HL-60/S4 (cell line): ENCODE data around the gene IKZF1.

ENCODE experiments used
- in situ Hi-C: fragments of 300-500 bp; cut with MboI; formaldehyde crosslinking; loops from 2 replicates; pipeline ENCODE4 v1.14.3; 2022; ENCODE audit warnings: low sequenced_read_pairs

Gene IKZF1

DNA sequence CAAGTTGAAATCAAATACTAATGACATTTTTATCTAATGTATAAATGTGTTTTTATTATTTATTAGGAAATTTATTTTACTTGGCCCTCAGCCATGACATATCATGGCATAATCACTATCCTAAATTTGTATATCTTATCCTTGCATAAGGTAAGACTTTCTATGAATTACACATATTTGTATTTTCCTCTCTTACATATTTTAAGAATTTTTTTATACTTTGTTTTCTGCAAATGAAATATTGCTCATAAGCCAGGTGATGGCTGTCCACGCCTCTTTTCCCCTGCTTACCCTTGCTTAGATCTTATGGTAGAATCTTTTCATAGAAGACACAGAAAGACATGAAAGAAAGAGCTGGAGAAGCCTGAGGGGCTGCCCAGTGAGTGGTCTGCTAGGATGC, 48.2 kb downstream of the IKZF1 start:
- in situ Hi-C loops: no loop called here

GRCh38 chr7:50353201-50353600, 48.7 kb downstream of the IKZF1 start:
- in situ Hi-C loops: no loop called here

DNA sequence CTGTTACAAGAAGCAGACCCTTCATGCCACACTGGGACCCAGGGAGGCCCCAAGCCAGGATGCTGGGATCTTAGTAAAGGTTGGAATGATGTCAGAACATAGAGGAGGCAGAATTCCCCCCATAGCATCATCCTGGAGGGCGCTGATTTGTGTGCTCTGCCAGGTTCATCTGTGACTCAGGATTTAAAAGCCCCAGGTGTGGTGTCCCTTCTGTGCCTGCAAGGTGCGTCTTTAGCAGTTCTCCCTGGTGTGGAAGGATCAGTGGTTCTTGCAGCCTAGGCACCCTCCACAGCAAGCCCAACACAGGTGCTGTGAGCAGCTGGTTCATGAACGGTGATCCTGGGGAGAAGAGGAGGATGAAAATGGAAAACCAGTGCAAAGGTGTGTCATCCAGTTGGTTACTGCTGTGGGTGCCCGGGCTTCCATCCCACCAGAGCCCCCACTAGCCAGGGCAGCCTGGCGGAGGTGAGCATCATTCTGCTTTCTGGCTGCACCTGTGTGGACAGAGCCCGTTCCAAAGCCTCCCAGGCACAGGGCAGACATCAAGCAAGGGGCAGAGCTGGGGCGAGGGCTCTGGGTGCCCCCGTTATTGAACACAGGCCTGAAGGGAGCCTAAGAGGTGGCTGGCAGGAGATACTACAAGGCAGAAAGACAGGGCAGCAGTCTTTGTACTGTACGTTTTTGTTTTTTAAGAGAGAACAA, 49.5 kb downstream of the IKZF1 start:
- in situ Hi-C loops: no loop called here

DNA sequence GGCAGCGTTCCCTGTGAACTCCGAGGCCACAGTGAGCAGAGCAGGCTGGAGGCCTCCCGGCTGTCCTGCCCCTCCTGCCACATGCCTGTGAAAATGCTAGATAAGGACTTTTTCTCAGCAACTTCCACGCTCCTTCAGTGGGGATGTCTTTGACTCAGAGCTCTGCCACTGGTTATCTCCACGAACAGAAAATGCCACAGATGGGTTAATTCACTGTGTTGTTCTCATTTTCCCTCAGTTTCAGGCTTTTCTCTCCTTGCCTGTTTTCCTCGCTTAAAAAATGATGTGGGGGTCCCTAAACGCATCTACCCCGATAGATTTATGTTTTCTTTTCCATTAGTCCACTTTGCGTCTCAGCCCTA, 51.3 kb downstream of the IKZF1 start:
- in situ Hi-C loops: loop anchor here (5.0 kb wide), 1 partner anchor 128 kb away; no protein-coding TSS in a partner anchor

GRCh38 chr7:50356212-50356944, 51.9 kb downstream of the IKZF1 start:
- in situ Hi-C loops: loop anchor here (5.0 kb wide), 1 partner anchor 129 kb away; no protein-coding TSS in a partner anchor

DNA sequence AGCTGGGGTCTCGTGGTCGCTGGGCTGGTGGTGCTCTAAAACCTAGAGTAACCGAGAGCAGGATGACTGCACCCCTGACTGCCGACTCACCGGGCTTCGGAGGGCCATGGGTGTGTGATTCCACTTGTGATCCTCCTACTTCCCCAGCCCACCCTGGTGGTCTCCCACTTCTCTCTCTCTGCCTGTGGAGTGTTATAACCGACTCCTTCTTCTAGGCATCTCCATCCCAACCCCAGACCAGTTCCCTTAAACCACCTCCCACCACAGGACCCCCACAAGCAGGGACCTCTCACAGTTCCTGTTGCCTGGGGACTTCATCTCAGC, 52.4 kb downstream of the IKZF1 start:
- in situ Hi-C loops: loop anchor here (5.0 kb wide), 1 partner anchor 130 kb away; no protein-coding TSS in a partner anchor

DNA sequence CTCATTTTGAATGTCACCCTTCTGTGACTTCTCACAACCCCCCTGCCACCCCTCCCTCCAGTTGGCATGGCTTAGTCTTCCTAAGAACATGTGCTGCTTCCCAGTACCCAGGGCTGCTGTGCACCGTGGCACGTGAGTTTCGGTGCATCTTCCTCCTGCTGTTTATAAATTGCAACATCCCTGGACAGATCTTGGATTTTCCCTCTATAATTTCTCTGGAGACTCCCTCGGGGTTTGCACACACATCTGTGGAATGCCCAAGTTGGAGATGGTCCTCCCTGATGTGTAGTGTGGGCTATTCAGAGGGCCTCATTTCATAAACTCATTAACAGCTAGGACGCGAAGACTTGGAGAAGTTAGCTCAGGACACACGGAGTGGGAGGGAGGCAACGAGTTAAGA, 52.9 kb downstream of the IKZF1 start:
- in situ Hi-C loops: loop anchor here (5.0 kb wide), 1 partner anchor 130 kb away; no protein-coding TSS in a partner anchor

DNA sequence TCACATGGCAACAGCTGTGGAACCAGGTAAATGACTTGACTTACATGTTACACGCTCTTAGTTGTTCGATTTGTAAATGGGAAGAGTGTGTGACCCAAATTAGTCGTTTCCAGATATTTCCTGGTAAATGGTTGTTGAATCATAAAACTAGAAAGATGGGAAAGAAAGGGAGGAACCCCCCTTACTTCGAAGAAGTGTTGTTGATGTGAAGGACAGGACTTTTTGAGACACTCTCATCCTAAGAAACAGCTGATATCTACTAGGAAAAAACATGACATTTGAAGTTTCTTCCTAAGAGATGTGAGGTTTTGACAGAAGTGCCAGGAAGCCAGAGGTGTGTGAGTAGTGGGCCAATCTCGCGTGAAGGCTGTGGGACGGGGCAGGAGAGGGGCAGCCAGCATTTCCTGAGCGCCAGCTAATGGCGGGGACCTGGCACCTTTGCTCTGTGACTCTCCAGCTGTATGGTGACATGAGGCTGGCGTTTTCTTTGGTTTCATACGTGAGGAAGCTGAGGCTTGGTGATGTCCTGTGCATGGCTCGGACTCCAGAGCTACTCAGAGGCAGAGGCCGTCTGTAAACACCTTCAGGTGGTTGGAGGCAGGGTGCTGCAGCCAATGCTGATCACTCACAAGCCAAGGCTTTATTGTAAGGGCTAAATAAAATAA, 53.7 kb downstream of the IKZF1 start:
- in situ Hi-C loops: loop anchor here (5.0 kb wide), 1 partner anchor 131 kb away; no protein-coding TSS in a partner anchor

DNA sequence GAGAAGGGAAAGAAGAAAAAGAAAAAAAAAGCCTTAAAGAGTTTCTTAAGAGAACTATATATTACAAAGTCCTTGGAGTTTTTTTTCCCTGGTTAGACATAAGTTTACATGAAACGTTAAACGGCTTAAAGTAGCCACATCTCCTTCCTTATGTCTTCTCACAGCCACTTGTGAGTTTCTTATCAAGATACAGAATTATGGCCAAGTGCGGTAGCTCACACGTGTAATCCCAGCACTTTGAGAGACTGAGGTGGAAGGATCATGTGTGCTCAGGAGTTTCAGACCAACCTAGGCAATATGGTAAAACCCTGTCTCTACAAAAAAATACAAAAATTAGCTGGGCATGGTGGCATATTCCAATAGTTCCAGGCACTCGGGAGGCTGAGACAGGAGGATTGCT, 54.3 kb downstream of the IKZF1 start:
- in situ Hi-C loops: loop anchor here (5.0 kb wide), 1 partner anchor 131 kb away; no protein-coding TSS in a partner anchor

- in situ Hi-C loops: loop anchor here (5.0 kb wide), 1 partner anchor 132 kb away; no protein-coding TSS in a partner anchor
These were observed 54.9 kb downstream of the IKZF1 start for GRCh38 chr7:50359258-50359994.

GRCh38 chr7:50359995-50360925, 55.7 kb downstream of the IKZF1 start:
- in situ Hi-C loops: loop anchor here (5.0 to 10.0 kb wide), 2 partner anchors 133 to 155 kb away; no protein-coding TSS in a partner anchor

DNA sequence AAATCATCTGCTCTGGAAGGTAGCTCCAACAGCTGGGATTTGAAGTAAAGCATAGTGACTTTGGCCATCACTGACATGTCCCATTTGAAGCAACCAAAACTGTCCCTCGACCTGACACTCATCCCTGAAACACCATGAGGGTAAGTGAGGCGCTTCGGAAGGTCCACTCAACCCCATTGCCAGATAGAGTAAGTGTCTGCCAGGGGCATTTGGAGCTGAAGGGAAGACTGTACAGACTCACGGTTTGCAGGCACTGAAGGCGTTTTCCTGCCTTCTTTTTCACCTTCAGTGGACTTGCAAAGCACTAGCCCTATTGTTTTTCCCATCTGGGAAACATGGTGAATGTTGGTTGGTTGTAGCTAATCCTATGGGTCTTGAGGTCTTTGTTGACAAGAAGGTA, 57.6 kb downstream of the IKZF1 start:
- in situ Hi-C loops: loop anchor here (10.0 kb wide), 1 partner anchor 157 kb away; no protein-coding TSS in a partner anchor

GRCh38 chr7:50362712-50363282, 58.3 kb downstream of the IKZF1 start:
- in situ Hi-C loops: loop anchor here (10.0 kb wide), 1 partner anchor 158 kb away; no protein-coding TSS in a partner anchor

DNA sequence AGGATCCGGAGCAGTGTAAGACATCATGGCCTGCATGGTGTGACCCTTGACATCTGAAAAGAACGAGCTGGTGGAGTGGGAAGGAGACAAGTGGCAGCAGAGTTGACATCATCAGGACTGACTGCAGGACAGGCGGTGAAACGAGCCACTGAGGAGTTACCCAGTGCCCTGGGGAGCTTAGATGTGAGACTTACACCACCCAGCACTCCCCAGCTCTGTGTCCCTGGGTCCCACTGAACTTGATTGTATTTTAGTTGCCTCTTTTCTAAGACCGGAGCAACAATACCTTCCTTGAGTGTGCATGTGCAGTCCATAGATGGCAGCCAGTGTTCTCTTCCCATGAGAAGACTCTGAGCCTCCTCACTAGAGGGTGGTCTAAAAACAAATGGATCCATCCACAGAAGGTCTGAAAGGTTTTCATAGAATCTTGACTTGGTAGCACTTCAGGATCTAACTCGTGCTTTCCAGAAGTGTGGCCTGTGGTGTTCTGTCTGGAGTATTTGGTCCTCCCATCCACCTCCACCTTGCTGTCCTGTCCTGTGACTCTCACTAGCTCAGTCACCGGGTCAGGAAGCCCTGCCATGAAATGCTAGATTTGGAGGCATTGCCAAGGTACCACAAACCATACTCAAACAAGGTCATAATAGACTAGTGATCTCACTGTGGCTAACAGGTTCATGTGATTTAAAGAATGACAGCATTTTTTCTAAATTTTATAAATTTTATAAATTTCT, 59.0 kb downstream of the IKZF1 start:
- in situ Hi-C loops: loop anchor here (10.0 kb wide), 1 partner anchor 159 kb away; no protein-coding TSS in a partner anchor

DNA sequence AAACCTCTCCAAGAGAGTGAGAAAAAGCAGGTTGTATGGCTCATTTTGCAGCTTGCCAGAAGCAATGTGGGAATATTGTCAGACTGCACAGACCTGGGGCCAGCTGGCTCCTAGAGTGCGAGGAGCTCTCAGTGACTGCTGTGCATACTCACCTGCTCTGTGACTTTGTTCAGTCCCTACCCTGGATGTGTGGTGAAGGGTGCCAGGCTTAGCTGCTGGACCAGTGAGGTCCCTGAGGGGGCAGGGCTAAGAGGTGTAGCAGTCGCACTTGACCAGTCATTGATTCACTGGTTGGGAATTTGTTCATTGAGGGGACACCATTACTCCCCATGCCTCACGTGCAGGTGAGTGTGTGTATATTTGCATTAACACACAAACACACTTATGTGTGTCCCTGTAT, 60.1 kb downstream of the IKZF1 start:
- in situ Hi-C loops: loop anchor here (10.0 kb wide), 1 partner anchor 160 kb away; no protein-coding TSS in a partner anchor

DNA sequence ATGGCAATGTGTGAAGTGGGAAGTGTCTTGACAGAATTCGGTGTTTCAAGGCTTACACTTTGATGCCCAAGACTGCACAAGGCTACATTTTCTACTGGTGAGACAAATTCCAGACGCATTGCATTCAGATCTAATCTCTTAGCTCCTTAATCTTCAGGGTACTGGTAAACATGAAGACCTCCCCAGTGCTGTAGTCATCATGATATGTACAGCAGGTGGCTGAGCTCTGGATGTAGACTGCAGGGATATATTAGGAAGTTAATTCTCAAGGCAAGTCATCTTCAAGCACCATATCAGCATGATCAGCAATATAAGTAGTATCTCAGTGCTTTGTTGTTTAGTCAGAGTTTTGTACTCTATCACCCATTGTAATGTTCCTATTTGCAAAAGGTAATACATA, 61.8 kb downstream of the IKZF1 start:
- in situ Hi-C loops: loop anchor here (10.0 kb wide), 1 partner anchor 162 kb away; no protein-coding TSS in a partner anchor

DNA sequence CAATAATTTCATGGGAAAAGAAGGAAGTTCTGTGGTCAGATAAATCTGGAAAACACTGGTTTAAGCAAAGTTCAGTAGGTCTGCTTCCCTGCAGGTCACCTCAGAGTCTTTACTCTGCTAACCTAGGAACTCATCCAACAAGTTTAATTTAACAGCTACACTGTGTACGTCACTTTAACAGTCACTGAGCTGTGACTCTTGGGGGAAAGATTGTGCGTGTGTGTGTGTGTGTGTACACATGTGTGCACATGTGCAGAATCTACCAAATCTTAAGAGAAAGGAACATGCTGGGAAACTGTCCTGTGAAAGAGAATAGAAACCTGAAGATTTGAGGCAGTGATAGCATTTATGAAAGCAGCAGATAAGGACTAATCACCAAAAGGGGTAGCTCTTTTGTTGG, 62.6 kb downstream of the IKZF1 start:
- in situ Hi-C loops: loop anchor here (10.0 kb wide), 1 partner anchor 162 kb away; no protein-coding TSS in a partner anchor

- in situ Hi-C loops: loop anchor here (10.0 kb wide), 1 partner anchor 163 kb away; no protein-coding TSS in a partner anchor
These were observed 63.1 kb downstream of the IKZF1 start for GRCh38 chr7:50367570-50367969.
